Fibroblast of lung (primary cell): Measurements from ENCODE around the gene UBAP2. TPM values are rescaled to one million over a fixed set of nuclear protein-coding genes. Genes with fewer than 3 reads are reported as not detected.

ENCODE experiments used
- DNase-seq, 2 donors: peaks; one replicate each; pipeline versions ENCODE4 v3.0.0 to v3.0.0-alpha.2; 2010; ENCODE audit warnings: low read depth in 2 of 2
- H2AFZ ChIP-seq: 2 replicates; pipeline ENCODE4 v1.5.1; 2012; ENCODE audit warnings: low read length, control low read depth, inconsistent platforms
- H3K27ac ChIP-seq: 2 replicates; pipeline ENCODE4 v1.5.1; 2011; ENCODE audit warnings: low read length, control low read depth; ENCODE audit not compliant: insufficient read depth
- H3K27me3 ChIP-seq: 2 replicates; pipeline ENCODE4 v1.5.1; 2011; ENCODE audit warnings: mild to moderate bottlenecking, low read length; ENCODE audit not compliant: control insufficient read depth, insufficient read depth
- H3K36me3 ChIP-seq: 2 replicates; pipeline ENCODE4 v1.5.1; 2011; ENCODE audit warnings: low read length; ENCODE audit not compliant: control insufficient read depth, insufficient read depth
- H3K4me1 ChIP-seq: 2 replicates; pipeline ENCODE4 v1.5.1; 2011; ENCODE audit warnings: low read length; ENCODE audit not compliant: control insufficient read depth, insufficient read depth; ENCODE audit errors: extremely low read depth
- H3K4me2 ChIP-seq: 2 replicates; pipeline ENCODE4 v1.5.1; 2011; ENCODE audit warnings: low read length, control low read depth; ENCODE audit not compliant: insufficient read depth; ENCODE audit errors: extremely low read depth
- H3K4me3 ChIP-seq, 4 experiments: fragments of 200-600 bp in 1 of 4; sonication (generic) in 1 of 4; replicated peaks in 1 of 4; 2 replicates each; pipeline ENCODE4 v1.5.1; 2011 to 2016; ENCODE audit warnings: low read length in 4 of 4, low read depth in 3 of 4, mild to moderate bottlenecking in 3 of 4, control low read depth in 2 of 4, inconsistent platforms in 1 of 4, mixed read lengths in 1 of 4; ENCODE audit not compliant: insufficient read depth in 1 of 4; ENCODE audit errors: control extremely low read depth in 1 of 4
- H3K79me2 ChIP-seq: 2 replicates; pipeline ENCODE4 v1.5.1; 2012; ENCODE audit warnings: mild to moderate bottlenecking, low read length, inconsistent platforms; ENCODE audit not compliant: control insufficient read depth, insufficient read depth
- H3K9ac ChIP-seq: 2 replicates; pipeline ENCODE4 v1.5.1; 2011; ENCODE audit warnings: mild to moderate bottlenecking, low read length, control low read depth; ENCODE audit not compliant: insufficient read depth
- H3K9me3 ChIP-seq: 2 replicates; pipeline ENCODE4 v1.5.1; 2012; ENCODE audit warnings: low read depth, low read length; ENCODE audit not compliant: control insufficient read depth, insufficient read depth
- H4K20me1 ChIP-seq: 2 replicates; pipeline ENCODE4 v1.5.1; 2011; ENCODE audit warnings: low read length; ENCODE audit not compliant: control insufficient read depth, insufficient read depth; ENCODE audit errors: extremely low read depth
- CTCF ChIP-seq, 2 donors: IDR thresholded peaks in 1 of 2; conservative IDR thresholded peaks in 1 of 2; 1 replicate in 1 of 2; 2 replicates in 1 of 2; pipeline ENCODE4 v1.5.1; 2011 to 2012; ENCODE audit warnings: low read length in 2 of 2, control low read depth in 1 of 2, inconsistent platforms in 1 of 2, low read depth in 1 of 2, mild to moderate bottlenecking in 1 of 2
- EZH2 ChIP-seq: IDR thresholded peaks from 2 replicates; pipeline ENCODE4 v1.5.1; 2012; ENCODE audit warnings: low read length, control low read depth, mild to moderate bottlenecking; ENCODE audit errors: missing control alignments
- polyA plus RNA-seq, 2 donors: library from polyadenylated mRNA; depleted of rRNA in 1 of 2; stranded (reverse) in 1 of 2; unstranded in 1 of 2; fragments of >200 nt; gene quantifications; 2 replicates each; pipeline ENCODE4 v1.2.1, GENCODE V29; 2011 to 2012; ENCODE audit warnings: missing spikeins in 1 of 2
- total RNA-seq: library from RNA; depleted of rRNA; stranded (reverse); fragments of >200 nt; gene quantifications from 2 replicates; pipeline ENCODE4 v1.2.1, GENCODE V29; 2014

The UBAP2 gene
- total and polyA plus RNA-seq, 2 donors (not counting 1 experiment from before 2014, with no cell fraction given) = 10.2 to 20.6 TPM

- H3K27me3 ChIP-seq = no peaks in the 10 kb centered on the region
- H3K79me2 ChIP-seq = no peaks in the 10 kb centered on the region
- H3K4me3 ChIP-seq = no peak overlapping the region
- DNase-seq = no peak
- no peaks in the 10 kb centered on the region for H3K36me3 ChIP-seq
- TF ChIP-seq EZH2 = no peak
- no peak for TF ChIP-seq CTCF (conservative IDR thresholded peaks at IDR 0.05 in 1 of 2, IDR thresholded peaks at IDR 0.05 in 1 of 2; ENCODE audit: low read depth in 1 of 2, low read length in 2 of 2)
- H4K20me1 ChIP-seq = no peaks in the 10 kb centered on the region
- H3K9ac ChIP-seq = no peak overlapping the region
- no peaks in the 10 kb centered on the region for H3K9me3 ChIP-seq
- H3K27ac ChIP-seq = no peak overlapping the region
- H2AFZ ChIP-seq = peak overlapping the region; percentile 47
- H3K4me2 ChIP-seq = peak overlapping the region; percentile 64
- H3K4me1 ChIP-seq = peaks cover 14% of the 10 kb centered on the region
Measured at GRCh38 chr9:34072410-34072809, 23.7 kb upstream of the UBAP2 start.

GRCh38 chr9:34070606-34071324 is 22.1 kb upstream of the UBAP2 start:
- H3K4me2 ChIP-seq = no peak overlapping the region
- H3K9ac ChIP-seq = no peak overlapping the region
- peaks cover 14% of the 10 kb centered on the region for H3K4me1 ChIP-seq
- peak overlapping the region in 1 of 4 experiments; percentile 14 for H3K4me3 ChIP-seq
- no peak overlapping the region for H3K27ac ChIP-seq
- peak in 1 of 2 donors; percentile 58 for DNase-seq
- H3K36me3 ChIP-seq = no peaks in the 10 kb centered on the region
- no peaks in the 10 kb centered on the region for H3K27me3 ChIP-seq
- no peaks in the 10 kb centered on the region for H4K20me1 ChIP-seq
- H2AFZ ChIP-seq = no peak overlapping the region
- no peaks in the 10 kb centered on the region for H3K79me2 ChIP-seq
- H3K9me3 ChIP-seq = no peaks in the 10 kb centered on the region
- no peak for TF ChIP-seq CTCF (conservative IDR thresholded peaks at IDR 0.05 in 1 of 2, IDR thresholded peaks at IDR 0.05 in 1 of 2; ENCODE audit: low read depth in 1 of 2, low read length in 2 of 2)
- TF ChIP-seq EZH2 = no peak

- H3K4me2 ChIP-seq = no peak overlapping the region
- no peaks in the 10 kb centered on the region for H3K79me2 ChIP-seq
- H3K27me3 ChIP-seq = no peaks in the 10 kb centered on the region
- H4K20me1 ChIP-seq = no peaks in the 10 kb centered on the region
- H3K4me3 ChIP-seq = no peak overlapping the region
- H3K27ac ChIP-seq = no peak overlapping the region
- no peak for DNase-seq
- H3K4me1 ChIP-seq = peaks cover 14% of the 10 kb centered on the region
- no peaks in the 10 kb centered on the region for H3K36me3 ChIP-seq
- no peak for TF ChIP-seq EZH2
- TF ChIP-seq CTCF (conservative IDR thresholded peaks at IDR 0.05 in 1 of 2, IDR thresholded peaks at IDR 0.05 in 1 of 2; ENCODE audit: low read depth in 1 of 2, low read length in 2 of 2) = no peak
- H2AFZ ChIP-seq = no peak overlapping the region
- H3K9me3 ChIP-seq = no peaks in the 10 kb centered on the region
- no peak overlapping the region for H3K9ac ChIP-seq
Measured at GRCh38 chr9:34069831-34070230, 21.1 kb upstream of the UBAP2 start.
